Measurements from ENCODE around the gene AMTN. TPM values are rescaled to one million over a fixed set of nuclear protein-coding genes. Genes with fewer than 3 reads are reported as not detected.
A peak's percentile ranks its signal among the peaks of the same experiment; 100 is the strongest.
"Not testable (repeated sequence)": the region's sequence is repeated elsewhere in the genome, so short reads cannot be mapped to it uniquely, and the experiment has no call there.

AMTN gene, protein sequence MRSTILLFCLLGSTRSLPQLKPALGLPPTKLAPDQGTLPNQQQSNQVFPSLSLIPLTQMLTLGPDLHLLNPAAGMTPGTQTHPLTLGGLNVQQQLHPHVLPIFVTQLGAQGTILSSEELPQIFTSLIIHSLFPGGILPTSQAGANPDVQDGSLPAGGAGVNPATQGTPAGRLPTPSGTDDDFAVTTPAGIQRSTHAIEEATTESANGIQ
- total RNA-seq: not detected

- no peak within 1 kb of the TSS for H3K4me3 Mint-ChIP-seq
- H3K4me1 Mint-ChIP-seq: no peaks in the 10 kb centered on the region
- no peak for ATAC-seq
- DNase-seq: no peak
- H3K9me3 Mint-ChIP-seq (ENCODE audit: low read depth): no peaks in the 10 kb centered on the region
- no peaks in the 10 kb centered on the region for H3K36me3 Mint-ChIP-seq
- peaks cover 4% of the 10 kb centered on the region for H3K27me3 Mint-ChIP-seq
- CTCF ChIA-PET: no interaction called here
- no peak within 1 kb of the TSS for H3K27ac Mint-ChIP-seq
Measured at GRCh38 chr4:70518269-70518668, at the start of gene AMTN. AMTN (plus strand) TSS chr4:70518569; CDS start chr4:70518778, 209 bp downstream.

DNA sequence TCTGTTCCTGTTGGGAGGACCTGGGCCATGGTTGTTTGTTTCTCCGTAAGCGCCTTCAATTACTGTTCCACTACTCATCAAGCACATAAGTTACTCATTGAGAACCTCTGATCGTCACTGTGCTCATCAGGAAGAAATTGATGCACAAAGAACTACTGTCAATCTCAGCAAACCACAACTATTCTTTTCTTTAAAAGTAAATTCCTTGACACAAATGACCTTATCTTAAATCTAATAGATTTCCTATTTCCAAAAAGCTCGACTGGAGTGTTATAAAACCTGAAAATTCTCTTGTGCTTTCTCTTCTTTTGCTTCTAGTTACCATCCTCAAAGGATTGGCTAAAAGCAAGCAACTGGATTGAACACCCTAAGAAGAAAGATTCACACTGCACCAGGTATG is 46.5 kb upstream of the AMTN start, which contains the start of gene MUC7:
Gene MUC7, plus strand, starts transcription at position 301 of the 400 bp plus-strand sequence. CDS start 1,825 bp downstream, outside the sequence.
- no peaks in the 10 kb centered on the region for H3K4me1 Mint-ChIP-seq
- no peaks in the 10 kb centered on the region for H3K9me3 Mint-ChIP-seq (ENCODE audit: low read depth)
- H3K27ac Mint-ChIP-seq: no peak within 1 kb of the TSS
- H3K27me3 Mint-ChIP-seq: no peaks in the 10 kb centered on the region
- H3K36me3 Mint-ChIP-seq: no peaks in the 10 kb centered on the region
- CTCF ChIA-PET: no interaction called here
- ATAC-seq (no peak), DNase-seq (no peak)
- no peak within 1 kb of the TSS for H3K4me3 Mint-ChIP-seq

- no peak for ATAC-seq
- H3K4me1 Mint-ChIP-seq: no peaks in the 10 kb centered on the region
- CTCF ChIA-PET: no interaction called here
Measured at GRCh38 chr4:70473679-70474078, 44.7 kb upstream of the AMTN start.

GRCh38 chr4:70488748-70489147 is 29.6 kb upstream of the AMTN start:
- Mint-ChIP-seq H3K27me3 (peaks cover 4% of the 10 kb centered on the region), H3K4me1 (no peaks in the 10 kb centered on the region), H3K27ac (no peak overlapping the region), H3K9me3 (ENCODE audit: low read depth) (no peaks in the 10 kb centered on the region), H3K36me3 (no peaks in the 10 kb centered on the region), H3K4me3 (no peak overlapping the region)
- CTCF ChIA-PET: no interaction called here
- ATAC-seq: no peak
- DNase-seq: no peak

More at GRCh38 chr4:70473679-70474078, 44.7 kb upstream of the AMTN start:
- Mint-ChIP-seq H3K36me3 (no peaks in the 10 kb centered on the region), H3K27ac (no peak overlapping the region), H3K4me3 (no peak overlapping the region), H3K27me3 (no peaks in the 10 kb centered on the region), H3K9me3 (ENCODE audit: low read depth) (no peaks in the 10 kb centered on the region)
- no peak for DNase-seq

- CTCF ChIA-PET: no interaction called here
- H3K4me3 Mint-ChIP-seq: no peak overlapping the region
- DNase-seq (no peak), ATAC-seq (no peak)
- no peaks in the 10 kb centered on the region for H3K27me3 Mint-ChIP-seq
- no peaks in the 10 kb centered on the region for H3K4me1 Mint-ChIP-seq
- H3K36me3 Mint-ChIP-seq: no peaks in the 10 kb centered on the region
- H3K9me3 Mint-ChIP-seq (ENCODE audit: low read depth): no peaks in the 10 kb centered on the region
- no peak overlapping the region for H3K27ac Mint-ChIP-seq
Measured at GRCh38 chr4:70496231-70496630, 22.1 kb upstream of the AMTN start.

- H3K27ac Mint-ChIP-seq; DNase-seq; ATAC-seq; H3K27me3 Mint-ChIP-seq; CTCF ChIA-PET; H3K4me3 Mint-ChIP-seq; H3K4me1 Mint-ChIP-seq; H3K36me3 Mint-ChIP-seq; H3K9me3 Mint-ChIP-seq (ENCODE audit: low read depth): not testable (repeated sequence)
Measured at GRCh38 chr4:70501838-70502237, 16.5 kb upstream of the AMTN start.

DNA sequence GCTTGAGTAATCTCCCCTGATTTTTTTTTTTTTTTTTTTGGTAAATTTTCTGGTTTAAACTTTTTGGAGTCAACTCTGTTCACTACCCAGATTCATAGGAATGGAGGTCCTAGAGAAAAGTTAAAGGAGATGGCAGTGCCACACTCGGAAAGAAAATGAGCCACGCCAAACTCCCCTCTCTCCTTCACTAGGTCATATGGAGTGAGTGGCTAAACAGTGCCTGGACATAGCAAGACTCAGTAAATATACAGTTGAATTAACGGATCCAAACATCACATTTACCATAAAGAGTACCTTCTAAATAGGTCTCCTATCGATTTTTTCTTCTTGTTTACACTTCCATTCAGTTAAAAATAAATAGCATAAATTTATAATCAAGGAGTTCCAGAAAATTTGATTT is 13.6 kb upstream of the AMTN start:
- DNase-seq (no peak), ATAC-seq (no peak)
- Mint-ChIP-seq H3K36me3 (no peaks in the 10 kb centered on the region), H3K4me1 (no peaks in the 10 kb centered on the region), H3K27me3 (no peaks in the 10 kb centered on the region), H3K4me3 (no peak overlapping the region), H3K27ac (no peak overlapping the region), H3K9me3 (ENCODE audit: low read depth) (no peaks in the 10 kb centered on the region)
- CTCF ChIA-PET: no interaction called here

DNA sequence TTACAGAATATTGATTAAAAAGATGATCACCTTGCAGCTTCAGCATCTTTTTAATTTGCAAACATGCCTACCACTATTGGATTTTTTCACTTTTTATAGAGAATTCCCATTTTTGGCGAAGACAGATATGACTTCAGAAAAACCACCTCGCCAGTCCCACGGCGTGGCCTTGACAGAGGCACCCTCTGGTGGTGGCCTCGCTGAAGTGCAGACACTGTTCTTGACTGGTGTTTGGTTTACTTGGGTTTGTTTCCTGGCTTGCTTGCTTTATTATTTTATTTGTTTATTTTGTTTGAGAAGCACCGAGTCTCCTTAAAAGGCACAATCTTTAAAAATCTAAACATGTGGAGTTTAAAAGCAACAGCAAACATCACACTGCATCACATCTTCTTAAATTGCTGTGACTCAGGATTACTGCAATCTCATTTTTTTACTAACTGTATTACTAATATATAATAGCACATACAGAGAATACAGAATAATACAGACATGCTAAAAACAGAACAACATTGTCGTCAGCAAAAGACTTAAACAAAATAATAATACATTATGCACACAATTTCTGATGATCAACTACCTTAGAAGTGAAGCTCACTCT is 13.1 kb upstream of the AMTN start:
- Mint-ChIP-seq H3K27ac (no peak overlapping the region), H3K36me3 (no peaks in the 10 kb centered on the region), H3K27me3 (no peaks in the 10 kb centered on the region), H3K4me3 (no peak overlapping the region), H3K4me1 (no peaks in the 10 kb centered on the region), H3K9me3 (ENCODE audit: low read depth) (no peaks in the 10 kb centered on the region)
- CTCF ChIA-PET: no interaction called here
- DNase-seq (peak; percentile 59), ATAC-seq (peak; percentile 71)

DNA sequence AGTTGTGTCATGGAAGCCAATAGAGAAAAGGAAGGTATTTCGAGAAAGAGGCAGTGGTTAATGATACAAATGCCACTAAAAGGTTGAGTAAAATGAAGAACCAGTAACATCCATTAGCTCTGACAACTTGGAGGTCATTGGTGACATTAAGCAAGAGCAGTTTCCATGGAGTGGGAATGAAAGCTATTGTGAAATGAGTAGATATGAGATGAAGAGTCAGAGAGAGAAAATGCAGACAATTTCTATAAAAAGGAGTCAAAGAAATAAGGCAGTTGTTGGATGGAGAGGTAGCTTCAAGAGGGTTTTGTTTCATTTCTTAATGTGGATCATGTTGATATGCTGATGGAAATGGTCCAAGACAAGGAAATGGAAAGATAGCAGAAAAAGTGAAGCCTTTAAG is 9.6 kb upstream of the AMTN start:
- CTCF ChIA-PET: no interaction called here
- DNase-seq (no peak), ATAC-seq (no peak)
- H3K4me1 Mint-ChIP-seq: no peaks in the 10 kb centered on the region
- H3K36me3 Mint-ChIP-seq: no peaks in the 10 kb centered on the region
- no peaks in the 10 kb centered on the region for H3K9me3 Mint-ChIP-seq (ENCODE audit: low read depth)
- H3K27me3 Mint-ChIP-seq: no peaks in the 10 kb centered on the region
- no peak overlapping the region for H3K4me3 Mint-ChIP-seq
- no peak overlapping the region for H3K27ac Mint-ChIP-seq

GRCh38 chr4:70511365-70511764 is 7.0 kb upstream of the AMTN start:
- Mint-ChIP-seq H3K27me3 (no peaks in the 10 kb centered on the region), H3K4me1 (no peaks in the 10 kb centered on the region), H3K9me3 (ENCODE audit: low read depth) (no peaks in the 10 kb centered on the region), H3K27ac (no peak overlapping the region), H3K4me3 (no peak overlapping the region), H3K36me3 (no peaks in the 10 kb centered on the region)
- CTCF ChIA-PET: no interaction called here
- DNase-seq (no peak), ATAC-seq (no peak)

GRCh38 chr4:70515367-70516250 is 2.8 kb upstream of the AMTN start:
- CTCF ChIA-PET: no interaction called here
- Mint-ChIP-seq H3K9me3 (ENCODE audit: low read depth) (no peaks in the 10 kb centered on the region), H3K27me3 (peaks cover 4% of the 10 kb centered on the region), H3K4me3 (no peak overlapping the region), H3K36me3 (no peaks in the 10 kb centered on the region), H3K4me1 (no peaks in the 10 kb centered on the region), H3K27ac (no peak overlapping the region)
- ATAC-seq (no peak), DNase-seq (no peak)

DNA sequence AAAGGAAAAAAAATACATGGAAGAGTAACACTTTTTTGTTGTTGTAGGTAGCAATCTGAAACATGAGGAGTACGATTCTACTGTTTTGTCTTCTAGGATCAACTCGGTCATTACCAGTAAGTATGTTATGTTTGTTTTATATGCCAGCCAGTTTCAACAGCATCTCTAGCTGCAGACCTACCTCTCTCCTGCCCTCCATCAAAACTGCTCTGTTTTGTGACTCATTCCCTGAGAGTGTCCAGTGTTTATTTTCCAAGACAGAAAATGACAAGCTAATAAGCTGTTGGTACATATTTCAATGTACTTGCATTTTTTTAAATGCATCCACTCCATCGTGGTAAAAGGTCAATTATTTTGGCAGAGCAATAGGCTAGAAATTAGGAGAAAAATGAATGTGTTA is 347 bp downstream of the AMTN start:
- no peaks in the 10 kb centered on the region for H3K36me3 Mint-ChIP-seq

GRCh38 chr4:70522626-70523025 is 4.3 kb downstream of the AMTN start:
- H3K27ac Mint-ChIP-seq: no peak overlapping the region
- H3K4me3 Mint-ChIP-seq: no peak overlapping the region
- ATAC-seq (no peak), DNase-seq (no peak)
- no peaks in the 10 kb centered on the region for H3K9me3 Mint-ChIP-seq (ENCODE audit: low read depth)
- CTCF ChIA-PET: interaction anchor here (0.7 kb wide), 1 partner anchor 17 kb away, joined by 3 read pairs; no protein-coding TSS in a partner anchor
- H3K4me1 Mint-ChIP-seq: no peaks in the 10 kb centered on the region
- H3K27me3 Mint-ChIP-seq: peaks cover 7% of the 10 kb centered on the region
- H3K36me3 Mint-ChIP-seq: no peaks in the 10 kb centered on the region

More for the DNA sequence above, 347 bp downstream of the AMTN start:
- ATAC-seq (no peak), DNase-seq (no peak)
- Mint-ChIP-seq H3K27me3 (peaks cover 4% of the 10 kb centered on the region), H3K9me3 (ENCODE audit: low read depth) (no peaks in the 10 kb centered on the region), H3K4me3 (no peak overlapping the region), H3K4me1 (no peaks in the 10 kb centered on the region), H3K27ac (no peak overlapping the region)
- CTCF ChIA-PET: no interaction called here

- CTCF ChIA-PET: no interaction called here
- ATAC-seq: no peak
- H3K27ac Mint-ChIP-seq: no peak overlapping the region
- H3K36me3 Mint-ChIP-seq: no peaks in the 10 kb centered on the region
- no peak overlapping the region for H3K4me3 Mint-ChIP-seq
- no peaks in the 10 kb centered on the region for H3K9me3 Mint-ChIP-seq (ENCODE audit: low read depth)
- H3K4me1 Mint-ChIP-seq: no peaks in the 10 kb centered on the region
- peaks cover 8% of the 10 kb centered on the region for H3K27me3 Mint-ChIP-seq
- no peak for DNase-seq
Measured at GRCh38 chr4:70530997-70531396, 12.6 kb downstream of the AMTN start.
